PC-9 (cell line): ENCODE results near the gene GOLGA8A. TPM values are rescaled to one million over a fixed set of nuclear protein-coding genes. Genes with fewer than 3 reads are reported as not detected.

Source experiments
- BruUV-seq: library from RNA; stranded (reverse); fragments of 400-500 nt; replicated peaks from 2 replicates; lab custom pipeline; 2021; lab: Mats Ljungman, UMichigan
- CTCF ChIA-PET: fragments of 300-600 bp; sonication (Branson Sonifier 250); formaldehyde crosslinking; loops from one replicate; lab custom pipeline; 2022; ENCODE audit warnings: antibody characterized with exemption; lab: Charles Lee
- POLR2A ChIA-PET: fragments of 300-600 bp; sonication (Branson Sonifier 250); formaldehyde crosslinking; loops from one replicate; lab custom pipeline; 2022; ENCODE audit warnings: antibody characterized with exemption; ENCODE audit not compliant: unreplicated experiment; lab: Charles Lee
- DNase-seq, 2 experiments: peaks; one replicate each; pipeline versions ENCODE4 v3.0.0 to v3.0.0-alpha.2; 2015 to 2022; ENCODE audit warnings: mixed read lengths in 1 of 2
- H2AFZ ChIP-seq: fragments of 200-600 bp; sonication (generic); 2 replicates; pipeline ENCODE4 v1.8.1; 2017; ENCODE audit warnings: antibody characterized with exemption
- H3F3A ChIP-seq: fragments of 200-600 bp; sonication (generic); 2 replicates; pipeline ENCODE4 v1.8.1; 2017; ENCODE audit warnings: antibody characterized with exemption, mild to moderate bottlenecking, low read depth; ENCODE audit not compliant: insufficient read depth
- H3K27ac ChIP-seq: fragments of 200-600 bp; sonication (generic); 2 replicates; pipeline ENCODE4 v1.6.1; 2016; ENCODE audit warnings: mixed run types
- H3K27me3 ChIP-seq: fragments of 200-600 bp; sonication (generic); 2 replicates; pipeline ENCODE4 v1.6.1; 2016; ENCODE audit warnings: low read depth, mixed run types; ENCODE audit not compliant: insufficient read depth
- H3K36me3 ChIP-seq: fragments of 200-600 bp; sonication (generic); 2 replicates; pipeline ENCODE4 v1.6.1; 2016; ENCODE audit warnings: low read depth, mixed run types
- H3K4me1 ChIP-seq: fragments of 200-600 bp; sonication (generic); replicated peaks from 2 replicates; pipeline ENCODE4 v1.6.1; 2016; ENCODE audit warnings: mixed run types; ENCODE audit not compliant: insufficient read depth
- H3K4me2 ChIP-seq: fragments of 200-600 bp; sonication (generic); 2 replicates; pipeline ENCODE4 v1.6.1; 2017; ENCODE audit warnings: mixed run types
- H3K4me3 ChIP-seq: fragments of 200-600 bp; sonication (generic); 2 replicates; pipeline ENCODE4 v1.6.1; 2016; ENCODE audit warnings: mixed run types
- H3K79me2 ChIP-seq: fragments of 200-600 bp; sonication (generic); 2 replicates; pipeline ENCODE4 v1.6.1; 2017; ENCODE audit warnings: low read depth, mixed run types
- H3K9me2 ChIP-seq: fragments of 200-600 bp; sonication (generic); 2 replicates; pipeline ENCODE4 v1.8.1; 2017; ENCODE audit warnings: mild to moderate bottlenecking; ENCODE audit not compliant: insufficient read depth
- H3K9me3 ChIP-seq: fragments of 200-600 bp; sonication (generic); 2 replicates; pipeline ENCODE4 v1.8.1; 2016; ENCODE audit warnings: low read depth; ENCODE audit not compliant: insufficient read depth
- H4K20me1 ChIP-seq: fragments of 200-600 bp; sonication (generic); 2 replicates; pipeline ENCODE4 v1.8.1; 2017; ENCODE audit not compliant: insufficient read depth
- EZH2 ChIP-seq: fragments of 200-600 bp; sonication (generic); IDR thresholded peaks from 2 replicates; pipeline ENCODE4 v1.8.0; 2017; ENCODE audit warnings: antibody characterized with exemption, low read depth
- intact Hi-C: fragments of 100-400 bp; cut with micrococcal nuclease; formaldehyde crosslinking; loops from one replicate; pipeline ENCODE4 v1.10.0; 2022; ENCODE audit not compliant: unreplicated experiment
- total RNA-seq: library from RNA; stranded (reverse); gene quantifications from 2 replicates; pipeline ENCODE4 v1.2.3, GENCODE V29; 2021
- TF ChIP-seq, protein P1 (sequence below): fragments of 200-600 bp; sonication (generic); conservative IDR thresholded peaks from 2 replicates; pipeline ENCODE4 v1.6.1; 2017; ENCODE audit warnings: mixed run types, antibody characterized with exemption, mild to moderate bottlenecking, moderate library complexity

Gene GOLGA8A
- total RNA-seq, 1 experiment from 2014 or later: 50.7 TPM

DNA sequence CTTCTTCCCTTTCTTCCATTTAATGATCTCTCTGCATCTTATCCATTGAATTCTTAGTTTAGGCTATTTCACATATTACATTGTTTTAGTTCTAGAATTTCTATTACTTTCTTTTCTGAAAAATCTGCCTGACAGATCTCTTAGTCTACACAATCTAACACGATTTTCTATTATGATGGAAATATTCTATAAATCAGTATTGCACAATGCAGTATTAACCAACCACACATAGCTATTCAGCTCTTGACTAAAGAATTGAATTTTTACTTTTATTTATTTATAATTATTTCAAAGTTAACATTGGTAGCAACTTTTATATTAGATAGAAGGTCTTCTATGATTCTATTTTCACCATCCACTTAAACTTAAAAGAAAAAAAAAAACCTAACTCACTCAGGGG lies 36.2 kb upstream of the GOLGA8A start:
- TF ChIP-seq EZH2: no peak
- TF ChIP-seq, protein P1, sequence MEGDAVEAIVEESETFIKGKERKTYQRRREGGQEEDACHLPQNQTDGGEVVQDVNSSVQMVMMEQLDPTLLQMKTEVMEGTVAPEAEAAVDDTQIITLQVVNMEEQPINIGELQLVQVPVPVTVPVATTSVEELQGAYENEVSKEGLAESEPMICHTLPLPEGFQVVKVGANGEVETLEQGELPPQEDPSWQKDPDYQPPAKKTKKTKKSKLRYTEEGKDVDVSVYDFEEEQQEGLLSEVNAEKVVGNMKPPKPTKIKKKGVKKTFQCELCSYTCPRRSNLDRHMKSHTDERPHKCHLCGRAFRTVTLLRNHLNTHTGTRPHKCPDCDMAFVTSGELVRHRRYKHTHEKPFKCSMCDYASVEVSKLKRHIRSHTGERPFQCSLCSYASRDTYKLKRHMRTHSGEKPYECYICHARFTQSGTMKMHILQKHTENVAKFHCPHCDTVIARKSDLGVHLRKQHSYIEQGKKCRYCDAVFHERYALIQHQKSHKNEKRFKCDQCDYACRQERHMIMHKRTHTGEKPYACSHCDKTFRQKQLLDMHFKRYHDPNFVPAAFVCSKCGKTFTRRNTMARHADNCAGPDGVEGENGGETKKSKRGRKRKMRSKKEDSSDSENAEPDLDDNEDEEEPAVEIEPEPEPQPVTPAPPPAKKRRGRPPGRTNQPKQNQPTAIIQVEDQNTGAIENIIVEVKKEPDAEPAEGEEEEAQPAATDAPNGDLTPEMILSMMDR: no peak
- Histone ChIP-seq H2AFZ (no peak overlapping the region), H3K4me1 (no peaks in the 10 kb centered on the region), H3K4me3 (no peak overlapping the region), H3K27ac (no peak overlapping the region), H3K9me3 (no peaks in the 10 kb centered on the region), H3K79me2 (no peaks in the 10 kb centered on the region), H3F3A (no peaks in the 10 kb centered on the region), H3K9me2 (no peaks in the 10 kb centered on the region), H3K36me3 (no peaks in the 10 kb centered on the region), H4K20me1 (no peaks in the 10 kb centered on the region), H3K4me2 (no peak overlapping the region), H3K27me3 (no peaks in the 10 kb centered on the region)
- POLR2A ChIA-PET: no interaction called here
- intact Hi-C loops: no loop called here
- no TSS peak for BruUV-seq
- no peak for DNase-seq
- CTCF ChIA-PET: interaction anchor here (0.7 kb wide), 1 partner anchor 1478 kb away, joined by 6 read pairs; no protein-coding TSS in a partner anchor

DNA sequence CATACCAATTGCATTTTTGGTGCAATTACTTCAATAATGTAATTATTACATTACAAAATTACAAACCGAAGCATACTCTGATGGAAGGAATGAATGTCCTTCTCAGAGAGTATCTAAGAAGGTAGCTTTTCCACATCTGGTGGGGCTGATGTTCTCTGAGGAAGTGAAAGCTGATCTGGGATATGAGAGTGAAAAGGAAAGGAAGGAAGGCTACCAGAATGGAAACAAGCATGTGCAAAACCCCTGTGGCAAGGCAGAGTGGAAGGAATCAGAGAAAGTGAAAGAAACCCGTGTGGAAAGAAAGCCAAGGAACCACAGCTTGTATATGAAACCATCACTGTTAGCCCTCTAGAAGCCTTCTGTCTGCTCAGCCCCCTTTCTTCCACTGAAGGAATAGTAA lies 35.3 kb upstream of the GOLGA8A start:
- TF ChIP-seq, protein P1: no peak
- TF ChIP-seq EZH2: no peak
- BruUV-seq: no TSS peak
- Histone ChIP-seq H3K4me1 (no peaks in the 10 kb centered on the region), H3K79me2 (no peaks in the 10 kb centered on the region), H3K4me3 (no peak overlapping the region), H3K36me3 (no peaks in the 10 kb centered on the region), H3K27me3 (no peaks in the 10 kb centered on the region), H2AFZ (no peak overlapping the region), H3K9me2 (no peaks in the 10 kb centered on the region), H3K9me3 (no peaks in the 10 kb centered on the region), H3F3A (no peaks in the 10 kb centered on the region), H3K4me2 (no peak overlapping the region), H4K20me1 (no peaks in the 10 kb centered on the region), H3K27ac (no peak overlapping the region)
- intact Hi-C loops: no loop called here
- POLR2A ChIA-PET: no interaction called here
- CTCF ChIA-PET: no interaction called here
- DNase-seq: no peak

DNA sequence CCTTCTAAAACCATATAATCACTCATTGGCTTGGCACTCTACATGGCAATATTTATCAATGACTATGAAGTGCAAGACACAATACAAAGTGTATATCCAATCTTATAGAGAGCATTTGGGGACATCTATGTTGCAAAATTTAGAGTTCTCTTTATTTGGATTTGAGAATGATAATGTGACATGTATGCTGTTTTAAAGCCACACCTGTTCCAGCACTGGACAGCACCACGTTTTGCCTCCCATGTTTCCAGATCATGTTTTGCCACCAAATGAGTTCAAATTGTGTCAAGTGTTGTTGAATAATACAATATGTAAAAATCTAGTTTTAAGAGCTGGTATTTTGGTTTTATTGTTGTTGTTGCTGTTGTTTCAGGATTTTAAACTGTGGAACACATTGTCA lies 33.3 kb upstream of the GOLGA8A start:
- DNase-seq: no peak
- TF ChIP-seq, protein P1: no peak
- no peak for TF ChIP-seq EZH2
- Histone ChIP-seq H3F3A (no peaks in the 10 kb centered on the region), H3K4me3 (no peak overlapping the region), H3K36me3 (no peaks in the 10 kb centered on the region), H3K79me2 (no peaks in the 10 kb centered on the region), H2AFZ (no peak overlapping the region), H3K4me1 (no peaks in the 10 kb centered on the region), H4K20me1 (no peaks in the 10 kb centered on the region), H3K9me2 (no peaks in the 10 kb centered on the region), H3K27me3 (no peaks in the 10 kb centered on the region), H3K4me2 (no peak overlapping the region), H3K27ac (no peak overlapping the region), H3K9me3 (no peaks in the 10 kb centered on the region)
- BruUV-seq: no TSS peak
- intact Hi-C loops: no loop called here
- ChIA-PET POLR2A (no interaction called here), CTCF (no interaction called here)
